ENCODE data around the gene JADE3.

The JADE3 gene

DNA sequence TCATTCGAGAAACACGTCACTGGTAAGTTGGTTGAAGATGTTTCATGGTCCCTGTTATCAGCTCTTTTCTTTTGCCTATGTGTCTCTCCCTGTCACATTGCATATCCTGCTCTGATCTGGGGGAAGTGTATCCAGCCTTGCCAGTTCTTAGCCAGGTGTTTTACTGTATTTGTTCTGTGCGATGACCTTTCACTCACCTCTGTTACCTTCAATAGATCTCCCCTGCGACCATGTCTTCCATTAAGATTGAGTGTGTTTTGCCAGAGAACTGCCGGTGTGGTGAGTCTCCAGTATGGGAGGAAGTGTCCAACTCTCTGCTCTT, 168.7 kb downstream of the JADE3 start:
- ChIA-PET POLR2A (ENCODE audit: low non-redundant PET) (no interaction called here), CTCF (interaction anchor here (2.4 kb wide), 1 partner anchor 12 kb away, joined by 8 read pairs; no protein-coding TSS in a partner anchor)
- H3K27ac ChIP-seq = no peak overlapping the region
- TF ChIP-seq, protein P1, sequence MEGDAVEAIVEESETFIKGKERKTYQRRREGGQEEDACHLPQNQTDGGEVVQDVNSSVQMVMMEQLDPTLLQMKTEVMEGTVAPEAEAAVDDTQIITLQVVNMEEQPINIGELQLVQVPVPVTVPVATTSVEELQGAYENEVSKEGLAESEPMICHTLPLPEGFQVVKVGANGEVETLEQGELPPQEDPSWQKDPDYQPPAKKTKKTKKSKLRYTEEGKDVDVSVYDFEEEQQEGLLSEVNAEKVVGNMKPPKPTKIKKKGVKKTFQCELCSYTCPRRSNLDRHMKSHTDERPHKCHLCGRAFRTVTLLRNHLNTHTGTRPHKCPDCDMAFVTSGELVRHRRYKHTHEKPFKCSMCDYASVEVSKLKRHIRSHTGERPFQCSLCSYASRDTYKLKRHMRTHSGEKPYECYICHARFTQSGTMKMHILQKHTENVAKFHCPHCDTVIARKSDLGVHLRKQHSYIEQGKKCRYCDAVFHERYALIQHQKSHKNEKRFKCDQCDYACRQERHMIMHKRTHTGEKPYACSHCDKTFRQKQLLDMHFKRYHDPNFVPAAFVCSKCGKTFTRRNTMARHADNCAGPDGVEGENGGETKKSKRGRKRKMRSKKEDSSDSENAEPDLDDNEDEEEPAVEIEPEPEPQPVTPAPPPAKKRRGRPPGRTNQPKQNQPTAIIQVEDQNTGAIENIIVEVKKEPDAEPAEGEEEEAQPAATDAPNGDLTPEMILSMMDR (conservative IDR thresholded peaks at IDR 0.05; ENCODE audit: low read depth) = no peak
- DNase-seq (ENCODE audit: low spot score) = no peak

DNA sequence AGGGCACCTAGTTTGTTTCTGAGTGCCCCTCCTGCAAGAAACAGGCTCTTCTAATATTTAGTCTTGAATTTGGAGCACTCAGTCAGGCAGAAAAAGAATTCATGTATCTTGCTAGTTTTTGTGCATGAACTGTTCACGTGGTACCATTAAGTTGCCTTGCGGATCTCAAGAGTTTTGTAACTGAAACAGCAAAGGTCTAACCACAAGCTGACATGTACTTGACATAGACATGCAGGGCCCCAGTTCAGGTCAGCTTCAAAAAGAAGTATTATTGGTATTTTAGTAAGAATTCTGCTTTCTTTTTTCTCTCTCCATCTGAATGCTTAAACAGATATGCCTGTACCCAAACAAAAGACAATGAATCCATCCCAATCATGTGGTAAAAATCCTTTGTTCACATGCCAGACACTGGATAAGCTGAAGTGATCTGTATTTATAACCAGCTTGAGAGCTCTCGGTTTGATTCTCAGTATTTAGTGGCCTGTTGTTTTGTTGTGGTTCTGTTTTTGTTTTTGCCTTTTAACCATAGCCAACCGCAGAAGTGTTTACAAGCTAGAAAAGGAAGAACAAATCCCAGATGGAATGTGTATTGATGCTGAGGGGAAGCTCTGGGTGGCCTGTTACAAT, 179.0 kb downstream of the JADE3 start:
- CTCF ChIA-PET = no interaction called here
- no peak overlapping the region for H3K27ac ChIP-seq
- no peak for DNase-seq (ENCODE audit: low spot score)
- TF ChIP-seq, protein P1 (conservative IDR thresholded peaks at IDR 0.05; ENCODE audit: low read depth) = no peak
- POLR2A ChIA-PET (ENCODE audit: low non-redundant PET) = no interaction called here

DNA sequence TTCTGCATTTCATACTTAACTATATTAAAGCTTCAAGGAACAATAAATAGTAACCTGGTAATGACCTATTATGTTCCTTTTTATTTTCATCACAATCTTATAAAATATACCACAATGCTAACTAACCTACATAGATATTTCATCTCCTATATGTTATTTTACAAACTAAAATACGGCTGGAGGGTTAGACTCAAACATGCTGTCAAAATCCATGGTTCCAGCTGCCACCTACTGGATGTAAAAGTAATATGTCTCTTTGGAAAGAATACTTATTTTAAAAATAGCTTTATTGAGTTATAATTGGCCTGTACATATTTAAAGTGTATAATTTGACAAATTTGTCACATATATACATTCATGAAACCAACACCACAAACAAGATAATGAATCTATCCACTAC, 181.0 kb downstream of the JADE3 start:
- H3K27ac ChIP-seq = no peak overlapping the region
- ChIA-PET POLR2A (ENCODE audit: low non-redundant PET) (no interaction called here), CTCF (interaction anchor here (0.7 to 1.3 kb wide), 5 partner anchors 12 to 405 kb away, joined by 3 to 8 read pairs (median 3); no protein-coding TSS in a partner anchor)
- DNase-seq (ENCODE audit: low spot score) = peak; percentile 23
- TF ChIP-seq, protein P1 (conservative IDR thresholded peaks at IDR 0.05; ENCODE audit: low read depth) = peak; percentile 40

DNA sequence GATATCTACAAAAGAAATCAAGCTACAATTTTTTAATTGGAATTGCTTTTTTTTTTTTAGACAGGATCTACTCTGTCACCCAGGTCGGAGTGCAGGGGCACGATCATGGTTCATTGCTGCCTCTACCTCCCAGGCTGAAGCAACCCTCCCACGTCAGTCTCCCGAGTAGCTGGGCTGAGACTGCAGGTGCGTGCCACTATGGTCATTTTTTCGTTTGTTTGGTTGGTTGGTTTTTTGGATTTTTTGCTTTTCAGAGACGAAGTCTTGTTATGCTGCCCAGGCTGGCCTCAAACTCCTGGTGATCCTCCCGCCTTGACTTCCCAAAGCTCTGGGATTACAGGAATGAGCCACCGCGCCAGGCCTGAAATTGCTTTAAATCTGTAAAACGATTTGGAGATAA, 181.6 kb downstream of the JADE3 start:
- no peak for DNase-seq (ENCODE audit: low spot score)
- TF ChIP-seq, protein P1 (conservative IDR thresholded peaks at IDR 0.05; ENCODE audit: low read depth) = no peak
- H3K27ac ChIP-seq = no peak overlapping the region
- POLR2A ChIA-PET (ENCODE audit: low non-redundant PET) = interaction anchor here (0.5 kb wide), 1 partner anchor 30 kb away, joined by 4 read pairs; no protein-coding TSS in a partner anchor
- CTCF ChIA-PET = interaction anchor here (0.5 to 1.3 kb wide), 5 partner anchors 13 to 452 kb away, joined by 3 to 8 read pairs (median 3); no protein-coding TSS in a partner anchor

DNA sequence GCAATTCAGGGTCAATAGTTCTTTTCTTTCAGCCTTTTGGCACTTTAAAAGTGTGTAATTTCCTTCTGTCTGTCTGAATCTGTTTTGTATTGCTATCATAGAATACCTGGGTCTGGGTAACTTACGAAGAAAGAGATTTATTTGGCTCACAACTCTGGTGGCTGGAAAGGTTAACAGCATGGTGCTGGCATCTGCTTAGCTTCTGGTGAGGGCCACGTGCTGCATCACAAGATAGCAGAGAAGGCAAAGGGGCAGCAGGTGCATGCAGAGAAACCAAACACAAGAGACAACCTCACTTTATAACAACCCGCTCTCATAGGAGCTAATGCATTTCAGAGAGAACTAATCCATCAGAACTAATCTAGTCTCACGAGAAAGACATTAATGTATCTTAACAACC, 184.8 kb downstream of the JADE3 start:
- ChIA-PET POLR2A (ENCODE audit: low non-redundant PET) (no interaction called here), CTCF (no interaction called here)
- no peak overlapping the region for H3K27ac ChIP-seq
- DNase-seq (ENCODE audit: low spot score) = no peak
- TF ChIP-seq, protein P1 (conservative IDR thresholded peaks at IDR 0.05; ENCODE audit: low read depth) = no peak

DNA sequence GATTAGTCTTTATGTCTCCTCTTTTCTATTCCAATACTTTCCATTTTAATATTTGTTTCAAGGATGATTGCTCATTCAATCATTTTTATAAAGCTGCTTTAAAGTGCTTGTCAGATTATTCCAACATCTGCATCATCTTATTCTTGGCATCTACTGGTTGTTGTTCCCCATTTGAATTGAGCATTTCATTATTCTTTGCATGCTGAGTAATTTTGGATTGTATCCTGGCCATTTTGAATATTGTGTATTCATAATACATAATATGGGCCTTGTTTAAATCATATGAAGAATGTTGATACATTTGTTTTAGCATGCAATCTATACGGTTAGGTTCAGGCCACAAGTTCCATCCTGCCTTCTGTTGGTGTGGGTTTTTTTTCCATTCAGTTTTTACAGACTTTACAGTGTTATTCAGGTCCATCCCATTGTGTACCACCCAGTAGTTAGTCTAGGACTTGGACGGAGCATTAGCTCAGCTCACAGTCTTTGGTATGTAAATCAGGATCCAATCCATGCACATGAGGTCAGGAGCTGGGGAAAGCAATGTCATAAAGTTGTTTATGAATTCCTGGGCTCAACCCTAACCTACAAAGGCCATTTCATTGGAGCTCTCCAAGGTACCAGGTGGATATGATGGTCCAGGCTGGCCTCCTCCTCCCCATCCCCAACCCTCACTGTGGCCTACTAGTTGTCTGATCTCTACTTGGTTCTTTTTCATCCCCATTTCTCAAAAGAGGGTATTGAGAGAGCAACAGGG, 186.3 kb downstream of the JADE3 start:
- DNase-seq (ENCODE audit: low spot score) = no peak
- no peak overlapping the region for H3K27ac ChIP-seq
- ChIA-PET POLR2A (ENCODE audit: low non-redundant PET) (no interaction called here), CTCF (no interaction called here)
- TF ChIP-seq, protein P1 (conservative IDR thresholded peaks at IDR 0.05; ENCODE audit: low read depth) = no peak
